ENCODE data around the gene USP22. TPM values are rescaled to one million over a fixed set of nuclear protein-coding genes. Genes with fewer than 3 reads are reported as not detected.

The USP22 gene
- total and polyA plus RNA-seq, 10 of the 15 experiments (the other 5 are each of a cell fraction or from before 2014, with no cell fraction given) = 10.8 to 218 (median 98.8) TPM

DNA sequence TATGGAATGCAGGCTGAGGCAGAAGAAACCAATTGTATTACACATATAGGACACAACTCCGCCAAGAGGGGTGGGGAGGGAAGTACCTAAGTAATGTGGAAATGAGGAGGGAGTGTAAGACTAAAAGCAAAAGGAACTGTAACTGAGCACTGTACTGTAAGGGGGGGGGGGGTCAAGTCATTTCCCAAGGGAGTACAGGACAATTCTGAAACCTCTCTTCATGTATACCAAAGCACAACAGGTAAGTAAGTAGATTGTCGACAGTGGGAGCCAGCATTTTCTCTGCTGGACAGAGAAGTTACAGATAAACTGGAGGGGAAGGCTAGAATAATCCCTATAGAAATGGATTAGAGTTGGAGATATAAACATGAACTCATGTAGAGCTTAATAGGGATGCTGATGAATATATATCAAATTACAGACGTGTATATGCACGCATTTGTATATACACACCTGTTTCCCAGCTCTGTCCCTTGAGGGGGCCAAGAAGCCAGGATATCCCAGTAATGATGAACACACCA, 6.4 kb downstream of the USP22 start:
- Histone ChIP-seq H3K4me1 (ENCODE audit: control insufficient read depth, insufficient read depth, low read length) (peaks cover 41% of the 10 kb centered on the region), H3K9me3 (replicated peaks; ENCODE audit: control insufficient read depth, insufficient read depth, low read length) (no peaks in the 10 kb centered on the region), H3K27ac (ENCODE audit: control insufficient read depth, insufficient read depth) (no peak overlapping the region), H3K4me3 (peak overlapping the region; percentile 55), H2AFZ (ENCODE audit: control insufficient read depth, low read depth, low read length) (no peak overlapping the region), H3K27me3 (replicated peaks in 1 of 2; ENCODE audit: control insufficient read depth in 2 of 2, insufficient read depth in 2 of 2, low read length in 1 of 2) (no peaks in the 10 kb centered on the region), H3K36me3 (ENCODE audit: control insufficient read depth in 2 of 2, insufficient read depth in 2 of 2, low read length in 1 of 2) (peaks cover 4 to 10% of the 10 kb centered on the region in 2 experiments; a peak in 3 of 4 replicates), H3K9ac (ENCODE audit: control insufficient read depth, insufficient read depth, low read length) (no peak overlapping the region), H3K4me2 (ENCODE audit: control insufficient read depth, insufficient read depth) (peak overlapping the region; percentile 70), H3K79me2 (ENCODE audit: control insufficient read depth, insufficient read depth, low read length) (peaks cover 97% of the 10 kb centered on the region), H4K20me1 (ENCODE audit: control insufficient read depth, insufficient read depth) (peaks cover 28% of the 10 kb centered on the region)
- SMC1A ChIA-PET (ENCODE audit: uncharacterized antibody, unreplicated experiment) = interaction anchor here (1.0 to 3.4 kb wide), 2 partner anchors 15 to 63 kb away, joined by 3 to 12 read pairs; no protein-coding TSS in a partner anchor
- intact Hi-C loops (cut with micrococcal nuclease; ENCODE audit: unreplicated experiment) (no loop called here), in situ Hi-C loops (cut with MboI) (loop anchor here (5.0 kb wide), 1 partner anchor 176 kb away; the partner anchor contains the start of gene TMEM11)
- RAD21 ChIA-PET (ENCODE audit: unreplicated experiment) = interaction anchor here (1.5 kb wide), 1 partner anchor 63 kb away, joined by 3 read pairs; no protein-coding TSS in a partner anchor
- POLR2A ChIA-PET = interaction anchor here (0.7 to 2.4 kb wide), 3 partner anchors 63 to 515 kb away, joined by 3 to 8 read pairs (median 4); no protein-coding TSS in a partner anchor
- ATAC-seq = peak; percentile 45
- DNase-seq (ENCODE audit: low read depth, low spot score) = no peak
- 27% methylated on average over 4 of the region's 4 CpGs for WGBS (ENCODE audit: insufficient coverage, insufficient replicate concordance, low lambda C conversion rate, missing lambda C conversion rate)
- TF ChIP-seq IKZF1 (conservative IDR thresholded peaks at IDR 0.05) (0 out of 2 replicates have a peak, but pooled peaks have one; percentile 17), JUNB (IDR thresholded peaks at IDR 0.05) (no peak), SMAD5 (IDR thresholded peaks at IDR 0.05; ENCODE audit: low read depth) (0 out of 2 replicates have a peak, but pooled peaks have one; percentile 27), STAT1 (conservative IDR thresholded peaks at IDR 0.05) (no peak), MEF2B (IDR thresholded peaks at IDR 0.05; ENCODE audit: partially characterized antibody, poor library complexity, severe bottlenecking) (peak; percentile 93), BACH1 (IDR thresholded peaks at IDR 0.05; ENCODE audit: borderline replicate concordance) (0 out of 2 replicates have a peak, but pooled peaks have one; percentile 13), YY1 (IDR thresholded peaks at IDR 0.05; ENCODE audit: low read depth, low read length) (no peak), MTA2 (IDR thresholded peaks at IDR 0.05; ENCODE audit: low read depth) (no peak), POLR2A (IDR thresholded peaks at IDR 0.05; ENCODE audit: low read depth, low read length) (no peak), SIX5 (IDR thresholded peaks at IDR 0.05; ENCODE audit: low read depth, low read length, severe bottlenecking) (no peak)
- TF ChIP-seq, protein P1, sequence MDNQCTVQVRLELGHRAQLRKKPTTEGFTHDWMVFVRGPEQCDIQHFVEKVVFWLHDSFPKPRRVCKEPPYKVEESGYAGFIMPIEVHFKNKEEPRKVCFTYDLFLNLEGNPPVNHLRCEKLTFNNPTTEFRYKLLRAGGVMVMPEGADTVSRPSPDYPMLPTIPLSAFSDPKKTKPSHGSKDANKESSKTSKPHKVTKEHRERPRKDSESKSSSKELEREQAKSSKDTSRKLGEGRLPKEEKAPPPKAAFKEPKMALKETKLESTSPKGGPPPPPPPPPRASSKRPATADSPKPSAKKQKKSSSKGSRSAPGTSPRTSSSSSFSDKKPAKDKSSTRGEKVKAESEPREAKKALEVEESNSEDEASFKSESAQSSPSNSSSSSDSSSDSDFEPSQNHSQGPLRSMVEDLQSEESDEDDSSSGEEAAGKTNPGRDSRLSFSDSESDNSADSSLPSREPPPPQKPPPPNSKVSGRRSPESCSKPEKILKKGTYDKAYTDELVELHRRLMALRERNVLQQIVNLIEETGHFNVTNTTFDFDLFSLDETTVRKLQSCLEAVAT (IDR thresholded peaks at IDR 0.05) = peak; percentile 96
- no peak for FAIRE-seq
- CTCF ChIA-PET = interaction anchor here (0.7 to 1.8 kb wide), 4 partner anchors 24 to 89 kb away, joined by 3 to 7 read pairs (median 3); no protein-coding TSS in a partner anchor
- no TSS peak for BruUV-seq (replicated peaks)
